Upper lobe of right lung (tissue), 1 donor: ENCODE data around the gene SLIT2. TPM values are rescaled to one million over a fixed set of nuclear protein-coding genes. Genes with fewer than 3 reads are reported as not detected.

Experiments
- ATAC-seq: fragments of 200-7000 bp; cut with Tn5 transposase; one replicate; pipeline ENCODE4 v1.9.1; 2020; ENCODE audit warnings: mild to moderate bottlenecking, moderate library complexity
- DNase-seq: peaks from one replicate; pipeline ENCODE4 v3.0.0-alpha.2; 2020
- H3K27ac ChIP-seq: fragments of 200-600 bp; one replicate; pipeline ENCODE4 v1.8.0; 2022
- H3K27me3 ChIP-seq: fragments of 200-600 bp; one replicate; pipeline ENCODE4 v1.8.0; 2022; ENCODE audit warnings: mild to moderate bottlenecking
- H3K36me3 ChIP-seq: fragments of 200-600 bp; one replicate; pipeline ENCODE4 v1.8.0; 2022
- H3K4me1 ChIP-seq: fragments of 200-600 bp; one replicate; pipeline ENCODE4 v1.8.0; 2022
- H3K4me3 ChIP-seq: fragments of 200-600 bp; one replicate; pipeline ENCODE4 v1.8.0; 2022; ENCODE audit warnings: mild to moderate bottlenecking
- H3K9me3 ChIP-seq: fragments of 200-600 bp; one replicate; pipeline ENCODE4 v1.8.0; 2022
- CTCF ChIP-seq: fragments of 200-600 bp; IDR thresholded peaks from one replicate; pipeline ENCODE4 v1.8.0; 2022; ENCODE audit warnings: antibody characterized with exemption
- intact Hi-C: fragments of 100-400 bp; cut with DNase I; formaldehyde crosslinking; loops from one replicate; pipeline ENCODE4 v1.11.0; 2022
- total RNA-seq: library from RNA; stranded (reverse); fragmentation: NEBNext Ultra II Directional; extraction: Animal tissue kit (Norgen Biotek cat#: 25700); gene quantifications from one replicate; pipeline ENCODE4 v1.2.1, GENCODE V29; 2021
- donor health status: DM: no; HTN: yes; CAD: no; lungs with severe emphysema.

Gene SLIT2
- total RNA-seq, 1 donor from 2014 or later: 181 TPM

- Histone ChIP-seq H3K27ac (no peak overlapping the region), H3K36me3 (no peaks in the 10 kb centered on the region), H3K4me1 (no peaks in the 10 kb centered on the region), H3K4me3 (no peak overlapping the region), H3K9me3 (no peaks in the 10 kb centered on the region), H3K27me3 (no peaks in the 10 kb centered on the region)
- no peak for DNase-seq
- ATAC-seq: no peak
- no peak for TF ChIP-seq CTCF
- intact Hi-C loops: no loop called here
These were observed 13.7 kb upstream of the SLIT2 start for GRCh38 chr4:20237894-20238537.

- Histone ChIP-seq H3K4me1 (no peaks in the 10 kb centered on the region), H3K9me3 (no peaks in the 10 kb centered on the region), H3K27ac (no peak overlapping the region), H3K36me3 (no peaks in the 10 kb centered on the region), H3K27me3 (peaks cover 9% of the 10 kb centered on the region), H3K4me3 (no peak overlapping the region)
- ATAC-seq: peak; percentile 22
- intact Hi-C loops: no loop called here
- TF ChIP-seq CTCF: peak; percentile 66
- DNase-seq: no peak
These were observed 3.5 kb upstream of the SLIT2 start for GRCh38 chr4:20248155-20248558.

GRCh38 chr4:20249333-20249732, 2.4 kb upstream of the SLIT2 start:
- no peak overlapping the region for H3K27ac ChIP-seq
- TF ChIP-seq CTCF: peak; percentile 35
- no peak for DNase-seq
- no peaks in the 10 kb centered on the region for H3K36me3 ChIP-seq
- intact Hi-C loops: no loop called here
- no peaks in the 10 kb centered on the region for H3K4me1 ChIP-seq
- peaks cover 19% of the 10 kb centered on the region for H3K27me3 ChIP-seq
- no peak for ATAC-seq
- no peaks in the 10 kb centered on the region for H3K9me3 ChIP-seq
- no peak overlapping the region for H3K4me3 ChIP-seq

- DNase-seq: no peak
- no peak for TF ChIP-seq CTCF
These were observed 492 bp upstream of the SLIT2 start for GRCh38 chr4:20251031-20251795.

GRCh38 chr4:20252656-20253282, 1.1 kb downstream of the SLIT2 start:
- peak overlapping the region; percentile 43 for H3K27ac ChIP-seq
- DNase-seq (peak; percentile 68), ATAC-seq (peak; percentile 27)
- intact Hi-C loops: no loop called here
- H3K4me3 ChIP-seq: peak overlapping the region; percentile 58
- H3K36me3 ChIP-seq: no peaks in the 10 kb centered on the region
- no peak for TF ChIP-seq CTCF
- no peaks in the 10 kb centered on the region for H3K9me3 ChIP-seq
- H3K27me3 ChIP-seq: peaks cover 36% of the 10 kb centered on the region
- H3K4me1 ChIP-seq: peaks cover 5% of the 10 kb centered on the region

More at GRCh38 chr4:20251031-20251795, 492 bp upstream of the SLIT2 start:
- H3K9me3 ChIP-seq: no peaks in the 10 kb centered on the region
- H3K4me1 ChIP-seq: peaks cover 5% of the 10 kb centered on the region
- H3K27ac ChIP-seq: no peak overlapping the region
- H3K27me3 ChIP-seq: peaks cover 33% of the 10 kb centered on the region
- intact Hi-C loops: no loop called here
- peak overlapping the region; percentile 58 for H3K4me3 ChIP-seq
- no peaks in the 10 kb centered on the region for H3K36me3 ChIP-seq
- no peak for ATAC-seq
